Skeletal muscle cell (primary cell): Measurements from ENCODE around the gene PANK4.

Experiments
- DNase-seq: peaks from one replicate; pipeline ENCODE4 v3.0.0-alpha.2; 2010; ENCODE audit warnings: low read depth
- H3K4me3 ChIP-seq: 2 replicates; pipeline ENCODE4 v1.5.1; 2011; ENCODE audit warnings: low read depth, mild to moderate bottlenecking, control low read depth, low read length, moderate library complexity

PANK4 gene

DNA sequence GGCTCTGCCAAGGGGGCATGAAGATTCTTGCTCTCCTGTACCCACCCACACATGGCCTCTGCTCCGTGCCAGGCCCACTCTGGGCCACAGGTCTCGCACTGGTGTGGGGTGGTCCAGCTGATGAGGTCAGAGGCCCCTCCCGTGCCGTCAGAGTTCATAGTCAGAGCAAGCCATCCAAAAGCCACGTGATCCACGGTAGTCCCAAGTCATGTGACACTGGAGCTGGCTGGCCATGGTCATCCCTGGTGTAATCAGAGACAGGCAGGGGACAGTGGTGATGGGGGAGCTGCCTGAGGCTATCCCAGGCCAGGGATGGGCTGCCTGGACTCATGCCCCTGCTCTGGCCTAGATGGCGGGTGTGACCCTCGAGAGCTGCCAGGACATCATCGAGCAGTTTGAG, 39.8 kb downstream of the PANK4 start:
- no peak for DNase-seq

GRCh38 chr1:2486041-2486440, 40.4 kb downstream of the PANK4 start:
- no peak for DNase-seq

More for the DNA sequence above, 39.8 kb downstream of the PANK4 start:
- H3K4me3 ChIP-seq: no peak overlapping the region

GRCh38 chr1:2483970-2484369, 42.4 kb downstream of the PANK4 start:
- no peak for DNase-seq
- H3K4me3 ChIP-seq: no peak overlapping the region

More at GRCh38 chr1:2486041-2486440, 40.4 kb downstream of the PANK4 start:
- no peak overlapping the region for H3K4me3 ChIP-seq

- DNase-seq: no peak
Observed at GRCh38 chr1:2483026-2483425, 43.4 kb downstream of the PANK4 start.

DNA sequence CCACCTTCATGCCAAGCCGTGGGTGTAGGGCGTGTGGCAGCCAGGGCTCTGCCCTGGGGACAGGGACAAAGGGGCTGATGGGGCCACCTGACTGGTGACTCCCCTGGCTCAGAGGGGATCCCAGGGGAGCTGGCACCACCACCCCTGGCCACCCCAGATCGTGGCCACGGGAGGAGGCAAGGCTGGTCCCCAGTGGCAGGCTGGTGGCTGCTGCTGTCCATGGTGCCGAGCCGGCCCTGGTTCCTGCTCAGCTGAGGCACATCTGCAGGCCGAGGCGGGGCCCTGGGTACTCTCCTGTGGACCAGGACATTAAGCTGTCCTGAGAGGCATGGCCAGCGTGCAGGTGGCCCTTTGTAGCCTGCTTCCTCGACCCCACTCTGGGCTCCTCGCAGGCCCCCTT, 43.8 kb downstream of the PANK4 start:
- no peak for DNase-seq
- H3K4me3 ChIP-seq: no peak overlapping the region

More at GRCh38 chr1:2483026-2483425, 43.4 kb downstream of the PANK4 start:
- no peak overlapping the region for H3K4me3 ChIP-seq

- H3K4me3 ChIP-seq: no peak overlapping the region
- no peak for DNase-seq
Observed at GRCh38 chr1:2481885-2482284, 44.5 kb downstream of the PANK4 start.

DNA sequence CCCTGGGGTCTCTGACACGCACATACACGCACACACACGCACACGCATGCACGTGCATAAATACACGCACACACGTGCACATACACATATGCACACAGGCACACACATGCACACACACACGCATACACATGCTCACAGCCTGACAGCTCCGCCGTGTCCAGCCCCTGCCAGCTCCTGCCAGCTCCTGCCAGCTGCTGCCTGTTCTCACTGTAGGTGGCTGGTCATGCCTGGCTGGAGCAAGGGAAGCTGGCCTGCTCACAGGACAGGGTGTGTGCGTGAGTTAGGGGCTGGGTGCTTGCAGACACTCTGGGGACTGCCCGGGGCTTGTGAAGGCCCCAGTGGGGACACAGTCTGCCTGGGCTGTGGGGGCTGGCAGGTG, 45.4 kb downstream of the PANK4 start:
- no peak overlapping the region for H3K4me3 ChIP-seq
- DNase-seq: no peak

GRCh38 chr1:2480236-2480985, 46.0 kb downstream of the PANK4 start:
- DNase-seq: no peak
- no peak overlapping the region for H3K4me3 ChIP-seq

GRCh38 chr1:2479618-2480017, 46.8 kb downstream of the PANK4 start:
- DNase-seq: no peak
- H3K4me3 ChIP-seq: no peak overlapping the region

GRCh38 chr1:2479186-2479585, 47.2 kb downstream of the PANK4 start:
- no peak overlapping the region for H3K4me3 ChIP-seq
- DNase-seq: no peak

DNA sequence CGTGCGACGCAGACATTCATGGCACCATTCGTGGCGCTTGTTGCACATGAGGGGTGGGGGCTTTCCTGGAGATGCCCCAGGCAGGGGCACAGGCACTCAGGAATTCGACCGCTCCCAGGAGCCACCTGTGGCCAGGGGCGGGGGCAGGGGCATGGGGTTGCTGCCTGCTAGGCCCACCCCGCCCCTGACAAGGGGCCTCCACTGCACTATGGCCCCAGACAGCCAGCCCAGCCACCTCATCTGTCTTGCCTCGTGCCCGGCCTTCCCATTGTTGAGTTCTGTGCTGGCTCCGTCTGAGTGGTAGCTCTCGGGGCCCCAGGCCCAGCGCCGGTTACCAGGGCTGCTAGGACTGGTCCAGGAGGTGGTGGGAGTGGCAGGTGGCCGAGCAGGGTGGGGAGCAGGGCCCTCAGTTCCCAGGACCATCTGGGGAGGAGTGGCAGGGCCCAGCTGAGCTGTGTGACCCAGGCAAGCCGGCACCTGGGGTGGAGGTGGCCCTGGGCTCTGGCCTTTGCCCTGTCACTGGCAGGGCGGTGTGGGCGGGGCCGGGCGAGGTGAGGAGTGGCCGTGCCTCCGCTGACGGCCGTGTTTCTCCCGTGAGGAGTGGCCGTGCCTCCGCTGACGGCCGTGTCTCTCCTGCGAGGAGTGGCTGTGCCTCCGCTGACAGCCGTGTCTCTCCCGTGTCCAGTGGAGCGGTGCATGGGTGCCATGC, 48.5 kb downstream of the PANK4 start:
- no peak for DNase-seq
- no peak overlapping the region for H3K4me3 ChIP-seq

GRCh38 chr1:2477309-2477708, 49.1 kb downstream of the PANK4 start:
- H3K4me3 ChIP-seq: no peak overlapping the region
- DNase-seq: no peak

- H3K4me3 ChIP-seq: no peak within 1 kb of the TSS
- DNase-seq: no peak
Observed at GRCh38 chr1:2476061-2476999, 50.1 kb downstream of the PANK4 start, which contains the start of gene PLCH2. Gene PLCH2, plus strand, starts transcription at chr1:2476289. Its CDS starts 300 bp downstream, at chr1:2476589.

- no peak overlapping the region for H3K4me3 ChIP-seq
- no peak for DNase-seq
Observed at GRCh38 chr1:2475571-2475970, 50.8 kb downstream of the PANK4 start.

GRCh38 chr1:2474933-2475371, 51.4 kb downstream of the PANK4 start:
- DNase-seq: no peak
- no peak overlapping the region for H3K4me3 ChIP-seq

- no peak for DNase-seq
- H3K4me3 ChIP-seq: no peak overlapping the region
Observed at GRCh38 chr1:2474104-2474844, 52.1 kb downstream of the PANK4 start.

- no peak overlapping the region for H3K4me3 ChIP-seq
- DNase-seq: no peak
Observed at GRCh38 chr1:2473198-2473597, 53.2 kb downstream of the PANK4 start.

GRCh38 chr1:2472561-2473177, 53.7 kb downstream of the PANK4 start:
- no peak overlapping the region for H3K4me3 ChIP-seq
- no peak for DNase-seq

GRCh38 chr1:2472109-2472508, 54.3 kb downstream of the PANK4 start:
- DNase-seq: no peak
- H3K4me3 ChIP-seq: no peak overlapping the region
